SK-N-SH (cell line): ENCODE data around the gene GPNMB. TPM values are rescaled to one million over a fixed set of nuclear protein-coding genes. Genes with fewer than 3 reads are reported as not detected.
"Not testable (repeated sequence)": the region's sequence is repeated elsewhere in the genome, so short reads cannot be mapped to it uniquely, and the experiment has no call there.

ENCODE experiments used
- CTCF ChIA-PET: fragments of 300-600, 350-600 bp; formaldehyde crosslinking; extraction: SDS; loops from one replicate; lab custom pipeline; 2021; lab: Yijun Ruan, JAX
- POLR2A ChIA-PET: fragments of 350-600 bp; sonication (Branson Sonifier 250); formaldehyde crosslinking; extraction: SDS; loops from one replicate; lab custom pipeline; 2020; ENCODE audit warnings: antibody characterized with exemption, inconsistent platforms; lab: Yijun Ruan, JAX
- DNase-seq: peaks from one replicate; pipeline ENCODE4 v3.0.0; 2012
- H2AFZ ChIP-seq: fragments of 200-600 bp; sonication (generic); 2 replicates; pipeline ENCODE4 v1.8.1; 2016; ENCODE audit warnings: antibody characterized with exemption, mild to moderate bottlenecking, low read depth
- H3F3A ChIP-seq: fragments of 200-600 bp; sonication (generic); replicated peaks from 2 replicates; pipeline ENCODE3; 2016; ENCODE audit warnings: antibody characterized with exemption, mild to moderate bottlenecking; ENCODE audit not compliant: insufficient read depth
- H3K27ac ChIP-seq, 2 experiments: fragments of 200-500 bp in 1 of 2; fragments of 200-600 bp in 1 of 2; sonication (Bioruptor generic) in 1 of 2; sonication (generic), shearing (Covaris generic) in 1 of 2; 2 replicates each; pipeline versions ENCODE4 v1.5.1 to v1.6.1; 2014 to 2016; ENCODE audit warnings: low read depth in 2 of 2, inconsistent platforms in 1 of 2, low read length in 1 of 2, mild to moderate bottlenecking in 1 of 2, mixed read lengths in 1 of 2
- H3K27me3 ChIP-seq: fragments of 200-600 bp; sonication (generic), shearing (Covaris generic); 2 replicates; pipeline ENCODE4 v1.6.1; 2016; ENCODE audit warnings: mixed run types; ENCODE audit not compliant: insufficient read depth
- H3K36me3 ChIP-seq, 2 experiments: fragments of 200-500 bp in 1 of 2; fragments of 200-600 bp in 1 of 2; sonication (Bioruptor generic) in 1 of 2; sonication (generic) in 1 of 2; replicated peaks in 1 of 2; 2 replicates each; pipeline versions ENCODE3 to v1.5.1; 2014 to 2016; ENCODE audit warnings: low read length in 1 of 2, mild to moderate bottlenecking in 1 of 2; ENCODE audit not compliant: insufficient read depth in 2 of 2, control insufficient read depth in 1 of 2
- H3K4me1 ChIP-seq, 2 experiments: fragments of 200-500 bp in 1 of 2; fragments of 200-600 bp in 1 of 2; sonication (Bioruptor generic) in 1 of 2; sonication (generic), shearing (Covaris generic) in 1 of 2; 2 replicates each; pipeline versions ENCODE4 v1.5.1 to v1.6.1; 2014 to 2016; ENCODE audit warnings: low read depth in 1 of 2, low read length in 1 of 2, mixed run types in 1 of 2; ENCODE audit not compliant: insufficient read depth in 2 of 2, control insufficient read depth in 1 of 2
- H3K4me2 ChIP-seq: fragments of 200-600 bp; sonication (generic), shearing (Covaris generic); 2 replicates; pipeline ENCODE4 v1.6.1; 2017; ENCODE audit warnings: mixed run types
- H3K4me3 ChIP-seq, 2 experiments: fragments of 200-500 bp in 1 of 2; fragments of 200-600 bp in 1 of 2; sonication (Bioruptor generic) in 1 of 2; sonication (generic), shearing (Covaris generic) in 1 of 2; 2 replicates each; pipeline versions ENCODE4 v1.5.1 to v1.8.1; 2014 to 2016; ENCODE audit warnings: low read depth in 2 of 2, inconsistent platforms in 1 of 2, low read length in 1 of 2, mild to moderate bottlenecking in 1 of 2, mixed read lengths in 1 of 2, moderate library complexity in 1 of 2
- H3K79me2 ChIP-seq: fragments of 200-600 bp; sonication (generic); 2 replicates; pipeline ENCODE4 v1.8.1; 2017; ENCODE audit warnings: mild to moderate bottlenecking; ENCODE audit not compliant: insufficient read depth
- H3K9ac ChIP-seq: fragments of 200-600 bp; sonication (generic); 2 replicates; pipeline ENCODE4 v1.6.1; 2017; ENCODE audit warnings: mixed run types
- H3K9me2 ChIP-seq: fragments of 200-600 bp; sonication (generic); 2 replicates; pipeline ENCODE4 v1.6.1; 2017; ENCODE audit warnings: mixed run types
- H3K9me3 ChIP-seq: fragments of 200-600 bp; sonication (generic); 2 replicates; pipeline ENCODE4 v1.6.1; 2017; ENCODE audit warnings: mixed run types, mild to moderate bottlenecking, moderate library complexity
- H4K20me1 ChIP-seq: fragments of 200-600 bp; sonication (generic); 2 replicates; pipeline ENCODE4 v1.6.1; 2017; ENCODE audit warnings: mild to moderate bottlenecking, mixed run types; ENCODE audit not compliant: insufficient read depth
- CHD2 ChIP-seq: fragments of 150-350 bp; IDR thresholded peaks from 2 replicates; pipeline ENCODE4 v1.6.1; 2018; ENCODE audit warnings: low read length; ENCODE audit not compliant: partially characterized antibody
- EP300 ChIP-seq, 2 experiments: IDR thresholded peaks; 2 replicates each; pipeline versions ENCODE4 v1.4.0 to v1.6.1; 2012; ENCODE audit warnings: borderline replicate concordance in 1 of 2, low read depth in 1 of 2, low read length in 1 of 2
- FOSL2 ChIP-seq: IDR thresholded peaks from 2 replicates; pipeline ENCODE4 v1.4.0; 2012; ENCODE audit warnings: low read depth, mild to moderate bottlenecking, moderate library complexity, borderline replicate concordance
- FOXM1 ChIP-seq: IDR thresholded peaks from 2 replicates; pipeline ENCODE4 v1.4.0; 2012; ENCODE audit warnings: low read depth, mild to moderate bottlenecking
- GABPA ChIP-seq: IDR thresholded peaks from 2 replicates; pipeline ENCODE4 v1.4.0; 2012; ENCODE audit warnings: low read depth, mild to moderate bottlenecking
- JUND ChIP-seq: IDR thresholded peaks from 2 replicates; pipeline ENCODE4 v1.4.0; 2012
- MEF2A ChIP-seq: IDR thresholded peaks from 2 replicates; pipeline ENCODE4 v1.4.0; 2012; ENCODE audit warnings: low read depth, borderline replicate concordance
- MXI1 ChIP-seq: IDR thresholded peaks from 2 replicates; pipeline ENCODE4 v1.6.1; 2012; ENCODE audit warnings: mild to moderate bottlenecking, low read depth, low read length, improper control_type of control experiment
- RAD21 ChIP-seq: IDR thresholded peaks from 2 replicates; pipeline ENCODE4 v1.6.1; 2012; ENCODE audit warnings: mild to moderate bottlenecking, low read length
- RCOR1 ChIP-seq: fragments of 150-350 bp; IDR thresholded peaks from 2 replicates; pipeline ENCODE4 v1.6.1; 2017; ENCODE audit warnings: antibody characterized with exemption, low read length
- RFX5 ChIP-seq: IDR thresholded peaks from 2 replicates; pipeline ENCODE4 v1.6.1; 2012; ENCODE audit warnings: mild to moderate bottlenecking, improper control_type of control experiment, low read length
- SIN3A ChIP-seq: IDR thresholded peaks from 2 replicates; pipeline ENCODE4 v1.6.1; 2012; ENCODE audit warnings: low read depth, mild to moderate bottlenecking, low read length, moderate library complexity, borderline replicate concordance
- TAF1 ChIP-seq: IDR thresholded peaks from 2 replicates; pipeline ENCODE4 v1.6.1; 2012; ENCODE audit warnings: low read depth, mild to moderate bottlenecking, low read length, moderate library complexity, borderline replicate concordance
- TCF12 ChIP-seq: IDR thresholded peaks from 2 replicates; pipeline ENCODE4 v1.4.0; 2012
- TEAD4 ChIP-seq: IDR thresholded peaks from 2 replicates; pipeline ENCODE4 v1.4.0; 2012; ENCODE audit warnings: mild to moderate bottlenecking, borderline replicate concordance; ENCODE audit not compliant: insufficient read depth
- WGBS: methylation state at CpG from one replicate; pipeline ENCODE4 v1.1.6; 2017; ENCODE audit warnings: low lambda C conversion rate; 5-methylcytosine and 5-hydroxymethylcytosine counted together
- polyA plus RNA-seq, 3 experiments: library from polyadenylated mRNA; depleted of rRNA; stranded (reverse); fragments of >200 nt; gene quantifications; 2 replicates each; pipeline ENCODE4 v1.2.3, GENCODE V29; 2012
- TF ChIP-seq, protein P1 (sequence below): IDR thresholded peaks from 2 replicates; pipeline ENCODE4 v1.4.0; 2012; ENCODE audit warnings: low read depth, borderline replicate concordance
- TF ChIP-seq, protein P2 (sequence below): IDR thresholded peaks from 2 replicates; pipeline ENCODE4 v1.4.0; 2012; ENCODE audit warnings: low read depth, borderline replicate concordance
- TF ChIP-seq, protein P3 (sequence below): IDR thresholded peaks from 2 replicates; pipeline ENCODE4; 2012
- TF ChIP-seq, protein P4 (sequence below): IDR thresholded peaks from 2 replicates; pipeline ENCODE4 v1.4.0; 2012; ENCODE audit warnings: low read depth

Gene GPNMB
- polyA plus RNA-seq, 1 of the 3 experiments (the other 2 are of a cell fraction), result 13.8 TPM

DNA sequence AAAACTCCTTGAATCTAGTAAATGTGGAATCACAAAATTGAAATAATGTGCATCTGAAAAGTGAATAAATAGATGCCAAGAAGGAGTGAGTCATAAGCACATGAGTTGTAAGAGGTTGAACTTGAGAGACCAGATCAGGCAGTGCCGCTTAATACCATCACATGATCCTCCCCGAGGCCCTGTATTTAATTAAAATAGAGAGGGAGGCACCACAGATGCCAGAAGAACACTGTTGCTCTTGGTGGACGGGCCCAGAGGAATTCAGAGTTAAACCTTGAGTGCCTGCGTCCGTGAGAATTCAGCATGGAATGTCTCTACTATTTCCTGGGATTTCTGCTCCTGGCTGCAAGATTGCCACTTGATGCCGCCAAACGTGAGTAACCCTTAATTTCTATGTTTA, at the start of gene GPNMB (continued):
- TF ChIP-seq, protein P1, sequence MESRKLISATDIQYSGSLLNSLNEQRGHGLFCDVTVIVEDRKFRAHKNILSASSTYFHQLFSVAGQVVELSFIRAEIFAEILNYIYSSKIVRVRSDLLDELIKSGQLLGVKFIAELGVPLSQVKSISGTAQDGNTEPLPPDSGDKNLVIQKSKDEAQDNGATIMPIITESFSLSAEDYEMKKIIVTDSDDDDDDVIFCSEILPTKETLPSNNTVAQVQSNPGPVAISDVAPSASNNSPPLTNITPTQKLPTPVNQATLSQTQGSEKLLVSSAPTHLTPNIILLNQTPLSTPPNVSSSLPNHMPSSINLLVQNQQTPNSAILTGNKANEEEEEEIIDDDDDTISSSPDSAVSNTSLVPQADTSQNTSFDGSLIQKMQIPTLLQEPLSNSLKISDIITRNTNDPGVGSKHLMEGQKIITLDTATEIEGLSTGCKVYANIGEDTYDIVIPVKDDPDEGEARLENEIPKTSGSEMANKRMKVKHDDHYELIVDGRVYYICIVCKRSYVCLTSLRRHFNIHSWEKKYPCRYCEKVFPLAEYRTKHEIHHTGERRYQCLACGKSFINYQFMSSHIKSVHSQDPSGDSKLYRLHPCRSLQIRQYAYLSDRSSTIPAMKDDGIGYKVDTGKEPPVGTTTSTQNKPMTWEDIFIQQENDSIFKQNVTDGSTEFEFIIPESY, result no peak
- TF ChIP-seq MXI1 (no peak), MEF2A (no peak), RCOR1 (peak; percentile 48; the same call in 1 of the 2 replicates), RAD21 (no peak), TAF1 (no peak), SIN3A (peak; percentile 47; the same call in 1 of the 2 replicates), FOSL2 (peak; percentile 66), JUND (peak; percentile 69), RFX5 (no peak)
- TF ChIP-seq, protein P2, sequence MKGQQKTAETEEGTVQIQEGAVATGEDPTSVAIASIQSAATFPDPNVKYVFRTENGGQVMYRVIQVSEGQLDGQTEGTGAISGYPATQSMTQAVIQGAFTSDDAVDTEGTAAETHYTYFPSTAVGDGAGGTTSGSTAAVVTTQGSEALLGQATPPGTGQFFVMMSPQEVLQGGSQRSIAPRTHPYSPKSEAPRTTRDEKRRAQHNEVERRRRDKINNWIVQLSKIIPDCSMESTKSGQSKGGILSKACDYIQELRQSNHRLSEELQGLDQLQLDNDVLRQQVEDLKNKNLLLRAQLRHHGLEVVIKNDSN, result peak; percentile 83

DNA sequence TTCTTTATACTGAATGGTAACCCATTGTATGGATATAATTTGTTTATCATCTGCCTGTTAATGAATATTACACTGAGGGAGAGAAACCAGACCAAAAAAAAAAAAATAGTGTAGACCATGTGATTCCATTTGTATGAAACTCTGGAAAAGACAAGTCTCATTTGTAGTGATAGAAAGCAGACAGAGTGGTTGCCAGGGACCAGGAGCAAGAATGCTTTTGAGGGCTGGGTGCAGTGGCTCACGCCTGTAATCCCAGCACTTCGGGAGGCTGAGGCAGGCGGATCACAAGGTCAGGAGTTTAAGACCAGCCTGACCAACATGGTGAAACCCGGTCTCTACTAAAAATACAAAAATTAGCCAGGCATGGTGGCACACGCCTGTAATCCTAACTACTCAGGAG, 48.8 kb upstream of the GPNMB start:
- H3K9ac ChIP-seq, DNase-seq, H2AFZ ChIP-seq, H3K9me3 ChIP-seq, H3K4me3 ChIP-seq, H4K20me1 ChIP-seq, H3K4me1 ChIP-seq, H3F3A ChIP-seq, H3K9me2 ChIP-seq, H3K79me2 ChIP-seq, H3K27me3 ChIP-seq, POLR2A ChIA-PET, H3K4me2 ChIP-seq: not testable (repeated sequence)
- peak overlapping the region in 1 of 2 experiments; percentile 65; a peak in 2 of 4 replicates for H3K27ac ChIP-seq
- peaks cover 50 to 51% of the 10 kb centered on the region in 2 experiments for H3K36me3 ChIP-seq
- TF ChIP-seq RFX5, result 0 out of 2 replicates have a peak, but pooled peaks have one; percentile 38
- peak in 1 of 2 experiments; percentile 17; a peak in 1 of 4 replicates for TF ChIP-seq EP300 (IDR thresholded peaks at IDR 0.05; ENCODE audit: borderline replicate concordance in 1 of 2, low read depth in 1 of 2, low read length in 1 of 2)
- CTCF ChIA-PET, result interaction anchor here (0.7 to 3.2 kb wide), 5 partner anchors 9 to 75 kb away, joined by 3 to 19 read pairs (median 3); no protein-coding TSS in a partner anchor
- 88% methylated on average over 5 of the region's 5 CpGs for WGBS

DNA sequence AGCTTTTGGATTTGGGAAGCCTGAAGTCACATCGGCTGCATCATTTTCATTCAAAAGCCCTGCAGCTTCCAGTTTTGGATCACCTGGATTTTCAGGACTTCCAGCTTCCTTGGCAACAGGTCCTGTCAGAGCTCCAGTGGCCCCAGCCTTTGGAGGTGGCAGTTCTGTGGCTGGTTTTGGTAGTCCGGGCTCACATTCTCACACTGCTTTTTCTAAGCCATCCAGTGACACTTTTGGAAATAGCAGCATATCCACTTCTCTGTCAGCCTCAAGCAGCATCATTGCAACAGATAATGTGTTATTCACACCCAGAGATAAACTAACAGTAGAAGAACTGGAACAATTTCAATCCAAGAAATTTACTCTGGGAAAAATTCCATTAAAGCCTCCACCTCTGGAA, 46.2 kb upstream of the GPNMB start:
- no peak for DNase-seq
- WGBS, result 94% methylated on average over 2 of the region's 2 CpGs
- H3K9me3 ChIP-seq, result no peaks in the 10 kb centered on the region
- ChIA-PET POLR2A (interaction anchor here (0.6 kb wide), 1 partner anchor 42 kb away, joined by 4 read pairs; no protein-coding TSS in a partner anchor), CTCF (interaction anchor here (0.7 to 2.5 kb wide), 7 partner anchors 9 to 486 kb away, joined by 3 to 20 read pairs (median 3); no protein-coding TSS in a partner anchor)
- peaks cover 44 to 55% of the 10 kb centered on the region in 2 experiments for H3K36me3 ChIP-seq
- H2AFZ ChIP-seq, result no peak overlapping the region
- peaks cover 0 to 8% of the 10 kb centered on the region in 2 experiments; a peak in 2 of 4 replicates for H3K4me1 ChIP-seq
- H3K4me2 ChIP-seq, result no peak overlapping the region
- H3F3A ChIP-seq, result peaks cover 5% of the 10 kb centered on the region
- no peaks in the 10 kb centered on the region for H3K9me2 ChIP-seq
- no peaks in the 10 kb centered on the region for H3K79me2 ChIP-seq
- H4K20me1 ChIP-seq, result no peaks in the 10 kb centered on the region
- no peak overlapping the region for H3K4me3 ChIP-seq
- H3K27me3 ChIP-seq, result no peaks in the 10 kb centered on the region
- no peak overlapping the region for H3K27ac ChIP-seq
- TF ChIP-seq GABPA, result no peak
- TF ChIP-seq SIN3A, result no peak
- TF ChIP-seq, protein P3, sequence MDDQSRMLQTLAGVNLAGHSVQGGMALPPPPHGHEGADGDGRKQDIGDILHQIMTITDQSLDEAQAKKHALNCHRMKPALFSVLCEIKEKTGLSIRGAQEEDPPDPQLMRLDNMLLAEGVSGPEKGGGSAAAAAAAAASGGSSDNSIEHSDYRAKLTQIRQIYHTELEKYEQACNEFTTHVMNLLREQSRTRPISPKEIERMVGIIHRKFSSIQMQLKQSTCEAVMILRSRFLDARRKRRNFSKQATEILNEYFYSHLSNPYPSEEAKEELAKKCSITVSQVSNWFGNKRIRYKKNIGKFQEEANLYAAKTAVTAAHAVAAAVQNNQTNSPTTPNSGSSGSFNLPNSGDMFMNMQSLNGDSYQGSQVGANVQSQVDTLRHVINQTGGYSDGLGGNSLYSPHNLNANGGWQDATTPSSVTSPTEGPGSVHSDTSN, result no peak
- TF ChIP-seq EP300 (IDR thresholded peaks at IDR 0.05; ENCODE audit: borderline replicate concordance in 1 of 2, low read depth in 1 of 2, low read length in 1 of 2), result no peak
- TF ChIP-seq, protein P4, sequence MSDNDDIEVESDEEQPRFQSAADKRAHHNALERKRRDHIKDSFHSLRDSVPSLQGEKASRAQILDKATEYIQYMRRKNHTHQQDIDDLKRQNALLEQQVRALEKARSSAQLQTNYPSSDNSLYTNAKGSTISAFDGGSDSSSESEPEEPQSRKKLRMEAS, result no peak
- TF ChIP-seq FOXM1, result no peak
- TF ChIP-seq RAD21, result no peak
- no peak for TF ChIP-seq TEAD4
- TF ChIP-seq TCF12, result no peak
- no peak for TF ChIP-seq CHD2
- no peak for TF ChIP-seq MEF2A
- TF ChIP-seq, all 33 proteins: peak for 0
- no peak overlapping the region for H3K9ac ChIP-seq
